Tibial nerve (tissue), 4 donors: Measurements from ENCODE around the gene MINK1.
"Not testable (repeated sequence)": the region's sequence is repeated elsewhere in the genome, so short reads cannot be mapped to it uniquely, and the experiment has no call there.

Source experiments
- CTCF ChIP-seq, 5 experiments: fragments of 200-600 bp in 3 of 5; fragments of 450-650 bp in 2 of 5; sonication (generic) in 3 of 5; IDR thresholded peaks; one replicate each; pipeline ENCODE4 v1.5.1; 2016 to 2019; ENCODE audit warnings: antibody characterized with exemption in 5 of 5, mild to moderate bottlenecking in 3 of 5, moderate library complexity in 2 of 5
- EP300 ChIP-seq, 2 donors: sonication (generic); formaldehyde crosslinking; IDR thresholded peaks; one replicate each; pipeline ENCODE4 v1.6.1; 2017; ENCODE audit warnings: antibody characterized with exemption in 2 of 2, mild to moderate bottlenecking in 1 of 2
- POLR2A ChIP-seq, 2 donors: fragments of 450-650 bp; IDR thresholded peaks; one replicate each; pipeline ENCODE4 v1.6.1; 2017; ENCODE audit warnings: antibody characterized with exemption in 2 of 2, mild to moderate bottlenecking in 2 of 2, moderate library complexity in 2 of 2

GRCh38 chr17:4926577-4927335 lies 93.6 kb downstream of the MINK1 start:
- TF ChIP-seq POLR2A, CTCF, EP300 (IDR thresholded peaks at IDR 0.05): not testable (repeated sequence)
